ENCODE measurements around the gene SPOCK3.
"Not testable (repeated sequence)": the region's sequence is repeated elsewhere in the genome, so short reads cannot be mapped to it uniquely, and the experiment has no call there.

The SPOCK3 gene

GRCh38 chr4:166798126-166798525 is 436.2 kb downstream of the SPOCK3 start:
- no peak for TF ChIP-seq CTCF (IDR thresholded peaks at IDR 0.05; ENCODE audit: low read depth, low read length, missing control alignments)

GRCh38 chr4:166777760-166778159 is 456.5 kb downstream of the SPOCK3 start:
- DNase-seq (ENCODE audit: low read depth) = no peak
- no peak overlapping the region for H3K4me3 ChIP-seq (ENCODE audit: low read depth, low read length)
- no peak for TF ChIP-seq CTCF (IDR thresholded peaks at IDR 0.05; ENCODE audit: low read depth, low read length, missing control alignments)

More at GRCh38 chr4:166798126-166798525, 436.2 kb downstream of the SPOCK3 start:
- no peak overlapping the region for H3K4me3 ChIP-seq (ENCODE audit: low read depth, low read length)
- no peak for DNase-seq (ENCODE audit: low read depth)

- no peak for TF ChIP-seq CTCF (IDR thresholded peaks at IDR 0.05; ENCODE audit: low read depth, low read length, missing control alignments)
These were observed 471.3 kb downstream of the SPOCK3 start for GRCh38 chr4:166763018-166763417.

GRCh38 chr4:166741742-166742141 is 492.6 kb downstream of the SPOCK3 start:
- no peak for TF ChIP-seq CTCF (IDR thresholded peaks at IDR 0.05; ENCODE audit: low read depth, low read length, missing control alignments)
- no peak overlapping the region for H3K4me3 ChIP-seq (ENCODE audit: low read depth, low read length)
- DNase-seq (ENCODE audit: low read depth) = no peak

More at GRCh38 chr4:166763018-166763417, 471.3 kb downstream of the SPOCK3 start:
- DNase-seq (ENCODE audit: low read depth) = no peak
- H3K4me3 ChIP-seq (ENCODE audit: low read depth, low read length) = no peak overlapping the region

GRCh38 chr4:166739215-166739614 is 495.1 kb downstream of the SPOCK3 start:
- not testable (repeated sequence) for H3K4me3 ChIP-seq (ENCODE audit: low read depth, low read length); DNase-seq (ENCODE audit: low read depth)

- no peak for TF ChIP-seq CTCF (IDR thresholded peaks at IDR 0.05; ENCODE audit: low read depth, low read length, missing control alignments)
- no peak for DNase-seq (ENCODE audit: low read depth)
- H3K4me3 ChIP-seq (ENCODE audit: low read depth, low read length) = no peak overlapping the region
These were observed 496.9 kb downstream of the SPOCK3 start for GRCh38 chr4:166737430-166737829.

- DNase-seq (ENCODE audit: low read depth) = no peak
- no peak for TF ChIP-seq CTCF (IDR thresholded peaks at IDR 0.05; ENCODE audit: low read depth, low read length, missing control alignments)
- no peak overlapping the region for H3K4me3 ChIP-seq (ENCODE audit: low read depth, low read length)
These were observed 498.7 kb downstream of the SPOCK3 start for GRCh38 chr4:166735553-166735952.
